CD1c-positive myeloid dendritic cell (primary cell): ENCODE measurements around the gene INHBB.

Experiments used
- DNase-seq: peaks from one replicate; pipeline ENCODE4 v3.0.0-alpha.2; 2016; ENCODE audit errors: extremely low spot score

The INHBB gene

GRCh38 chr2:120355780-120356266 lies 9.9 kb downstream of the INHBB start:
- DNase-seq: no peak

DNA sequence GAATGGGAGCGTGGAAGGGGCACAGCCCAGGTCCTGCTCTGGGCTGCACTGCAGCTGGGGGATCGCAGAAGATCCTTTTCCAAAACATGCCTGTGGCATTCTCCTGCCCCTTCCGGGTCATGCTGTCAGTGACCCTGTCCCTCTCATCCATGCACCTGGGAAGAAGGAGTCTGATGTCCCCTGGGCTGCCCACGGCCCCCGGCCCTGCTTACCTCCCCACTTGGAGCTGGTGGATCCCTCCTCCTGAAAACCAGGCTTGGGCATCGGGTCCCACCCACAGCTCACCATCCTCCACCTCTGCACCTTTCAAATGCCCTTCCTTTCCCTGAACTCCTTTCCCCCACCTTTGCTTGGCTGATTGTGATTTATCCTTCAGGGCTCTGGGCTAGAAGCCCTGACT lies 11.8 kb downstream of the INHBB start:
- no peak for DNase-seq

DNA sequence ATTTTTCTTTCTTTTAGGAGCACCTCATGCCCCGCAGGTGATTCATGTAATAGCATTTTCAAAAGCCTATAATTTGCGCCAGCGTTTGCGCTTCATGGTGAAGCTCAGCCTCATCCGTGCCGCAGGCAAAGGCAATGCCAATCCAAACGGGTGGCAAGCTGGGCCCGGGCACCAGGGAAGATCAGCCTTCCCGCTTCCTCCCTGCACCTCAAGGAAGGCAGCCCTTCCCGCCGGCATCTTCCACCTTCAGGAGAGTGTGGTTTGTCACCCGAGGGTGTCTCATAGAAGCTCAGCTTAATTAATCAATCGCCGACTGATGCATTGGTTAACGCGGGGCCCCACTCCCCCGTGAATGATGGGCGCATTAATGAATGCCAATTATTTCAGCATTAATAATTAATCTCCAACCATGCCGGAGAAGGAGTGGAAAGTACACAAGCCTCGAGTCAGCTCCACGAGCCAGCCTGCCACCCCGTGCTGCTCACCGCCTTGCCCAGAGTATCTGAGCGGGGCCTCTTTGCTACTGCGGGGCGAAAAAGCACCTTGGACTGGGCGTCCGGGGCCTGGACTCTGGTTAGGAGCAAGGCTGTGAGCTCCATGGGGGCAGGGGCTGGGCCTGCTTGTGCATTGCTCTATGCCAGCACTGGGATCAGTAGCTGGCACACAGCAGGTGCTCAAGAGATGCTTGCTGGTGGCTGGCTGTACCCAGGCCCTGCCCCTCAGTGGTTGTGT lies 13.0 kb downstream of the INHBB start:
- no peak for DNase-seq

GRCh38 chr2:120360307-120360855 lies 14.4 kb downstream of the INHBB start:
- no peak for DNase-seq

DNA sequence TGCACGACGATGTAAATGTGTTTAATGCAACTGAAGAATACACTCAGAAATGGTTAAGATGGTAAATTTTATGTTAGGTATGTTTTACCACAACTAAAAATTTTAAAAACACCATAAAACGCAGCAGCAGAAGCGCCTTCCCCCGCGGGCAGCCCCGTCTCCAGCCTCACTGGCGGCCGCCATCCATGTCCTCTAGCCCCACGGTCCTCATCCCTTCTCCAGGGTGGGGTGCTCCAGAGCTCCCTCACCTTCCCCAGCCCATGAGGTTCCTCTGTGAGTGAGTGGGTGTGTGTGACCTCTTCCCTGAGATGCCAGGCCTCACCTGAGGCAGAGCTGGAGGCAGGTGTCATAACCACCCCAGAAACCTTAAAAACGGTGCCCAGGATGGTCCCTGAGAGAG lies 17.0 kb downstream of the INHBB start:
- no peak for DNase-seq

GRCh38 chr2:120365236-120365793 lies 19.4 kb downstream of the INHBB start:
- DNase-seq: no peak

DNA sequence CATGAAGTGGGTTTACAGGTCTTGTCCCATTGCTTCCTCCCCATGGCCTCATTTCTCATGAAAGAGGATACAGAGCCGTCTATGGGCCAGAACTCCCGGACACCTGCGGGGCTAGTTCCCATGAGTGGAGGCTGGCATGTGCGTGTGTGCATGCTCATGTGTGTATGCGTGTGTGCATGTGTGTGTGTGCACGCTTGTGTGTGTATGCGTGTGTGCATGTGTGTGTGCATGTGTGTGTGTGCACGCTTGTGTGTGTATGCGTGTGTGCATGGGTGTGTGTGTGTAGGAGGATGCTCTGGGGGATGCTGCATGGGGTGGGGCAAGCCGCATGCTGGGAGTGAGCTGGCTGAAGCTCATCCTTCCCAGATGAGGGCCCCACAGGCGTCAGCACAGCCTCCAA lies 20.8 kb downstream of the INHBB start:
- DNase-seq: no peak

GRCh38 chr2:120367221-120367620 lies 21.3 kb downstream of the INHBB start:
- DNase-seq: no peak

DNA sequence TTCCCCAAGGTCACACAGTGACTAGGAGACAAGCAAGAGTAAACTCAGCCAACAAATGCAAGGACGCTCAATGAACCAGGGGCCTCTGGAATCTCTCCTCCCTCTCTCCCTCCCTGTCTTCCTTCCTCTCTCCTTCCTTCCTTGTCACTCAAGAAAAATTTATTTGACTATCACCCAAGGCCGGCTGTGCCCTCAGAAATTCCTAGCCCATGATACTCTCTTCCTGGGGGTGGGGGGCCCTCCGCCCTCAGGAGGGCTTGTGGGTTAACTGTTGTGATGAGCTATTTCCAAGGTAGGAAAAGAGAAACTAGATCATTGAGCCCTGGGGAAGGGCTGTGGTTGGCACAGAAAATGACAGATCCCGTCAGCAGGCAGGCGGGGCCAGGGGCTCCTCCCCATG lies 21.7 kb downstream of the INHBB start:
- no peak for DNase-seq

DNA sequence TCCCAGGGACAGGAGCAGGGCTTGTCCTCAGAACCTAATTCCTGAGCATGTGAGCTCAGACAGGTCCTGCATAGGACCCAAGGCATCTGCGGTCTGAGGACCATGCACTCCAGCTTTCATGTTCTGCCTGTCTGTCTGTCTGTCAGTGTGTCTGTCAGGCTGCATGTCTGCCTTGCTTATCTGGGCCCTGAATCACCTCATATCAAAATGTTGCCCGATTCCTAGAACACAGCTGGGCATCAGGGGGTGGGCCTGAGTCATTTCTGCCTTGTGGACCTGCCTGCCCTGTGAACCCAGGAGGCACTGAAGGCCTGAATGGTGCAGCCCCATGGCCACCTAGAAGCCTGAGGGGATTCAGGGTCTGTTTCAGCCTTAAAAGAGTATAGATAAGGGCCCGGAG lies 22.1 kb downstream of the INHBB start:
- DNase-seq: no peak

- DNase-seq: no peak
These were observed 23.3 kb downstream of the INHBB start for GRCh38 chr2:120369250-120369649.

GRCh38 chr2:120371969-120372625 lies 26.2 kb downstream of the INHBB start:
- no peak for DNase-seq

- DNase-seq: no peak
These were observed 26.9 kb downstream of the INHBB start for GRCh38 chr2:120372816-120373215.

DNA sequence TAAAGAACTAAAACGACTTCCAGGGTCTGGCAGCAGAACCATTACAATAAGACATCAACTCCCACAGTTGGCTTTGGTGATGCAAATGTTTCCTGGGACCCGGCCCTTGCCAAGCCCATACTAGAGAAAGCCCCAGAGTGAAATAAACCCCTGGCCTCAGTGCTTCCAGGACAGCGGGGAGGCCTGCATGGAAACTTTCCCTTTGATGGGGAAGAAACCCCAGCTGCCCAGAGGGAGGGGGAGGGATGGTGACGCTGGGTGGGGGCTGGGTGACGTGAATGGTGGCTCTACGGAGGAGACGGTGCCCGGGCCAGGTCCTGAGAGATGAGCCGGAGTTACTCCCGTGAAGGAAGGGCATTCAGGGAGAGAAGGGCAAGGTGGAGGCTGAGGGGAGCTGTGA lies 27.5 kb downstream of the INHBB start:
- no peak for DNase-seq

DNA sequence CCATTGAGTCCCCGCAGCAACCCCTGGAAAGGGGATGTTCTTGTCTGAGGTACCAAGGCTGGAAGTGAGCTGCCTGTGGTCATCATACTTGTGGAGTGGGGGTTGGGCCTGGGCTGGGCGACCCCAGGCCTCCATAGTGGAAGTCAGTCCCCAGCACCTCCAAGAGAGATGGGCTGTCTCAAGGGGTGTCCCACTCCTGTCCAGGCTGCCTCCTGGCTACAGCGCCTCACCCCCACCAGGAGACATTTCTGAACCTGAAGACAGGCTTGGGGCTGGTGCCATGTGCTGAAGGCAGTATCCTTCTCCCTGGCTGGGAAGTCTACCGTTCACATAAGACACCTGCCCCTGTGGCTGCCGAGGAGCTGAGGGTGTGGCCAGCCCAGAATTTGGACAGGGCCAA lies 28.9 kb downstream of the INHBB start:
- no peak for DNase-seq

GRCh38 chr2:120375251-120376020 lies 29.5 kb downstream of the INHBB start:
- DNase-seq: no peak

DNA sequence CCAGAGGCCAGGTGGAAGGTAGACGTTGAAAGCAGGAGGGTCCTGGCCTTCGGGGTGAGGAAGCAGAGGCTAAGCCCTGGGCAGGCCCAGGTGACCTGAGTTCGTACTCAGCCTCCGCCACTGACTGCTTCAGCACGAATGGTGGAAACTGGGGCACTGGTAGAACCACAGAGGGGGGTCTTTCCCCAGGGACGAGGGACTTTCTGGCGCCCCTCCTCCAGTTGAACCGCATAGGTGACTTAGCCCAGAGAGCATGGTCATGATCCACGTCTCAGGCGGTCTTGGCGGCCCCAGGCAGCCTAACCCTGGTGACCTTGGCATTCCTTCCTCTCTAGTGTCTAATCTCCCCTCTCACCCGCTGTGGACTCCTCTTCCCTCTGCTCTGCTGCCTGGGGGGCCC lies 30.2 kb downstream of the INHBB start:
- no peak for DNase-seq

DNA sequence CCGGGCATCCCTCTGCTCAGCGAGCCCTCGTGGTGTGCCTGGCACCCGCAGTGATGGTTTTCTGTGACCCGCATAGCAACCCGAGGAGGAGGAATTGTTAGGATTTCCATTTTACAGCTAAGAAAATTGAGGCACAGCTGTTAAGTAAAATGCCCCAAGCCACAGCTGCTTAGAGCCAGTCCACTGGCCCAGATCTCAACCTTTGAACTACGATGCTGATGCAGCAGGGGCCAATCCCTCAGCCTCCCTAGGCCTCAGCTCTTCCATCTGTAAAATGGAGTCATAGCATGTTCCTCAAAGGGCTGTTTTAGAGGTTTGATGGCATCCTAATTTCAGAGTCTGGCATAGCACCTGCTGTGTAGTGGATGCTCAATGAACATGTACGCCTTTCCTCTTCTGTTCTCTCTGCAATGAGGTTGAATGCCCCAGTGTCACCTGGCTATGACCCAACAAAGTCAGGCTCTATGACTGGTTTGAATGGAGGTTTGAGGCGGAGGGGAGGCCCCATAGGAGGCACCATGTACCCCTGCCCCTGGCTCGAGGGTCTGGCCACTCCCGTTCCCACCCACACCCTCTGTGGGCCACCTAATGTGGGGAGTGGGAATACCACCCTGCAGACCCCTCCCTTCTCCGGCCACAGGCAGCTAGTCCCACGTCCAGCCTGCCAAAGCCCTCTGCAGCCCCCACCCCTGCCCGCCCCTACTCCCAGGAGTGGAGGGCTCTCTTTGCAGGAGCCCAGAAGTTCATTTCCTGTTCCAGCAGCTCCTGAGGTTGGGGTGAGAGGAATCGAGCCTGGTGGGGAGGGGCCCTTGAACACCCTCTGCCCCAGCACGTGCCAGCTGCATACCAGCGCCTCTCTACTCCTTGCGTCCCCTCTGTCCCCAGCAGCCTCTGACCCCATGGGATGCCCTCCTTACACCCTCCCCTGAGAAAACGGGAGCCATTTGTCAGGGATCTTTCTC lies 31.0 kb downstream of the INHBB start:
- DNase-seq: no peak

DNA sequence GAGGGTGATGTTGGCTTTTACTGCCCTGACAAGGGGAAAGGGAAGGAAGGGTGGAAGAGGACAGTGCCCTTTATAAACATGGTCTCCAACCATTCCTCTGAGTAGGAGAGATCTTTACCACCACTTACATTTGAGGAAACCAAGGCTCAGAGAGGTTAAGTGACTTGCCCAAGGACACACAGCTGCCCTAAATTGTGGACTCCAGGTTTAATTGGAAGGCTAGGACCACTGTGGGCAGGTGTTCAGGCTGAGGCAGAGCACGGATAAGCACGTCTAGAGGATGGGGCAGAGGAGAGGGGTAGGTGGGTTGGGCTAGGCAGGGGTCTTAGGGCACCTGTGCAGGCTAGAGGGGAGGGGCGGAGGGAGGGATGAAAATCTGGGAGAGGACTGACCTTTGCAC lies 32.7 kb downstream of the INHBB start:
- DNase-seq: no peak

- DNase-seq: no peak
These were observed 34.3 kb downstream of the INHBB start for GRCh38 chr2:120379916-120380893.
